OCI-LY7 (cell line): ENCODE measurements around the gene CA12.

Experiments used
- EZH2phosphoT487 ChIP-seq: fragments of 200-600 bp; sonication (generic); IDR thresholded peaks from 2 replicates; pipeline ENCODE4 v1.6.1; 2018; ENCODE audit warnings: low read depth, borderline replicate concordance, mild to moderate bottlenecking, mixed run types, antibody characterized with exemption, low read length, moderate library complexity, mixed read lengths
- TF ChIP-seq, protein P1 (sequence below): fragments of 200-600 bp; sonication (generic); conservative IDR thresholded peaks from 2 replicates; pipeline ENCODE4 v1.5.1; 2014; ENCODE audit warnings: mild to moderate bottlenecking, antibody characterized with exemption, low read length, moderate library complexity, mixed read lengths

DNA sequence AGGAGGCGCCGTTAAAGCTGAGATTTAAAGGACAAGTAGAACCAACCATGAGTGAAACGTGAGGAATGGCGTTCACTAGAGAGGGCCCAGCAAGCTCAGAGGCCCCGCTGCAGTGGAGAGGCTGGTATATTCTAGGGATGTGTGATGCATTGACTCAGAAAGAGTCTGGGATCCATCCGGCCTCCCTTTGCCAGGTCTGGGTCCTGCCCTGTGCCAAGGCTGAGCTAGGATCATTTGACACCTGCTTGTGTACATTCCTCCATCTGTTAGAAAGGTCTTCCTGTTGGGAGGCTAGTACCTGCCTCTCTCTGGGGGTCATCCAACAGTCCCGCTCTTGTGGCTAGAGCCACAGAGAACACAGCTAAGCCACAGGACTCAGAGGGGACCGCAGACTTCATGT is 28.4 kb downstream of the CA12 start:
- TF ChIP-seq, protein P1, sequence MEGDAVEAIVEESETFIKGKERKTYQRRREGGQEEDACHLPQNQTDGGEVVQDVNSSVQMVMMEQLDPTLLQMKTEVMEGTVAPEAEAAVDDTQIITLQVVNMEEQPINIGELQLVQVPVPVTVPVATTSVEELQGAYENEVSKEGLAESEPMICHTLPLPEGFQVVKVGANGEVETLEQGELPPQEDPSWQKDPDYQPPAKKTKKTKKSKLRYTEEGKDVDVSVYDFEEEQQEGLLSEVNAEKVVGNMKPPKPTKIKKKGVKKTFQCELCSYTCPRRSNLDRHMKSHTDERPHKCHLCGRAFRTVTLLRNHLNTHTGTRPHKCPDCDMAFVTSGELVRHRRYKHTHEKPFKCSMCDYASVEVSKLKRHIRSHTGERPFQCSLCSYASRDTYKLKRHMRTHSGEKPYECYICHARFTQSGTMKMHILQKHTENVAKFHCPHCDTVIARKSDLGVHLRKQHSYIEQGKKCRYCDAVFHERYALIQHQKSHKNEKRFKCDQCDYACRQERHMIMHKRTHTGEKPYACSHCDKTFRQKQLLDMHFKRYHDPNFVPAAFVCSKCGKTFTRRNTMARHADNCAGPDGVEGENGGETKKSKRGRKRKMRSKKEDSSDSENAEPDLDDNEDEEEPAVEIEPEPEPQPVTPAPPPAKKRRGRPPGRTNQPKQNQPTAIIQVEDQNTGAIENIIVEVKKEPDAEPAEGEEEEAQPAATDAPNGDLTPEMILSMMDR, result no peak
- TF ChIP-seq EZH2phosphoT487, result no peak
